ENCODE data around the gene TMEM80.

- TF ChIP-seq, protein P1, sequence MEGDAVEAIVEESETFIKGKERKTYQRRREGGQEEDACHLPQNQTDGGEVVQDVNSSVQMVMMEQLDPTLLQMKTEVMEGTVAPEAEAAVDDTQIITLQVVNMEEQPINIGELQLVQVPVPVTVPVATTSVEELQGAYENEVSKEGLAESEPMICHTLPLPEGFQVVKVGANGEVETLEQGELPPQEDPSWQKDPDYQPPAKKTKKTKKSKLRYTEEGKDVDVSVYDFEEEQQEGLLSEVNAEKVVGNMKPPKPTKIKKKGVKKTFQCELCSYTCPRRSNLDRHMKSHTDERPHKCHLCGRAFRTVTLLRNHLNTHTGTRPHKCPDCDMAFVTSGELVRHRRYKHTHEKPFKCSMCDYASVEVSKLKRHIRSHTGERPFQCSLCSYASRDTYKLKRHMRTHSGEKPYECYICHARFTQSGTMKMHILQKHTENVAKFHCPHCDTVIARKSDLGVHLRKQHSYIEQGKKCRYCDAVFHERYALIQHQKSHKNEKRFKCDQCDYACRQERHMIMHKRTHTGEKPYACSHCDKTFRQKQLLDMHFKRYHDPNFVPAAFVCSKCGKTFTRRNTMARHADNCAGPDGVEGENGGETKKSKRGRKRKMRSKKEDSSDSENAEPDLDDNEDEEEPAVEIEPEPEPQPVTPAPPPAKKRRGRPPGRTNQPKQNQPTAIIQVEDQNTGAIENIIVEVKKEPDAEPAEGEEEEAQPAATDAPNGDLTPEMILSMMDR (IDR thresholded peaks at IDR 0.05; ENCODE audit: extremely low read depth in 1 of 2, insufficient read depth in 1 of 2, low read depth in 1 of 2, low read length in 2 of 2) = no peak
- TF ChIP-seq POLR2A (IDR thresholded peaks at IDR 0.05; ENCODE audit: low read depth, low read length) (no peak), POLR2AphosphoS5 (IDR thresholded peaks at IDR 0.05; ENCODE audit: insufficient read depth, low read depth, low read length) (no peak)
These were observed 10.2 kb downstream of the TMEM80 start, which contains the start of gene EPS8L2 for GRCh38 chr11:705646-706438.

All from endothelial cell of umbilical vein (primary cell).